DND-41 (cell line): ENCODE measurements around the gene GNAT2.

Experiments used
- ATAC-seq: fragments of 200-7000 bp; cut with Tn5 transposase; 3 replicates; pipeline ENCODE4 v1.9.1; 2021; ENCODE audit warnings: low read depth; ENCODE audit not compliant: insufficient read depth
- DNase-seq: peaks from one replicate; pipeline ENCODE4 v3.0.0-alpha.2; 2020
- H2AFZ ChIP-seq: 2 replicates; pipeline ENCODE4 v1.6.0; 2012; ENCODE audit warnings: low read depth, low read length
- H3K27ac ChIP-seq: 2 replicates; pipeline ENCODE4 v1.5.1; 2012; ENCODE audit warnings: low read length, inconsistent platforms
- H3K27me3 ChIP-seq: fragments of 200-600 bp; sonication (generic); 2 replicates; pipeline ENCODE4 v1.6.0; 2012; ENCODE audit warnings: low read length, mild to moderate bottlenecking, inconsistent platforms; ENCODE audit not compliant: insufficient read depth, poor library complexity
- H3K36me3 ChIP-seq: 2 replicates; pipeline ENCODE4 v1.5.1; 2012; ENCODE audit warnings: low read length, inconsistent platforms; ENCODE audit not compliant: insufficient read depth
- H3K4me1 ChIP-seq: 2 replicates; pipeline ENCODE4 v1.5.1; 2012; ENCODE audit warnings: mild to moderate bottlenecking, low read length; ENCODE audit not compliant: insufficient read depth
- H3K4me2 ChIP-seq: 2 replicates; pipeline ENCODE4 v1.6.0; 2012; ENCODE audit warnings: mild to moderate bottlenecking, moderate library complexity, low read length, inconsistent platforms; ENCODE audit not compliant: insufficient read depth
- H3K4me3 ChIP-seq, 2 experiments: fragments of 200-600 bp in 1 of 2; shearing (Covaris generic) in 1 of 2; 2 replicates each; pipeline ENCODE4 v1.5.1; 2012 to 2016; ENCODE audit warnings: inconsistent platforms in 2 of 2, low read length in 2 of 2, mild to moderate bottlenecking in 2 of 2, low read depth in 1 of 2, moderate library complexity in 1 of 2
- H3K79me2 ChIP-seq: 2 replicates; pipeline ENCODE4 v1.6.0; 2012; ENCODE audit warnings: low read length, inconsistent platforms; ENCODE audit not compliant: insufficient read depth
- H3K9ac ChIP-seq: 2 replicates; pipeline ENCODE4 v1.6.0; 2012; ENCODE audit warnings: low read depth, mild to moderate bottlenecking, inconsistent platforms, low read length, moderate library complexity
- H3K9me3 ChIP-seq: 2 replicates; pipeline ENCODE4 v1.5.1; 2012; ENCODE audit warnings: low read length, moderate library complexity, mild to moderate bottlenecking, inconsistent platforms; ENCODE audit not compliant: insufficient read depth, severe bottlenecking
- H4K20me1 ChIP-seq: 2 replicates; pipeline ENCODE4 v1.6.0; 2012; ENCODE audit warnings: low read length; ENCODE audit not compliant: insufficient read depth
- EZH2 ChIP-seq: IDR thresholded peaks from 3 replicates; pipeline ENCODE4 v1.6.1; 2012; ENCODE audit warnings: borderline replicate concordance, low read depth, mild to moderate bottlenecking, moderate library complexity, low read length, inconsistent platforms; ENCODE audit not compliant: severe bottlenecking
- TF ChIP-seq, protein P1 (sequence below): IDR thresholded peaks from 2 replicates; pipeline ENCODE4 v1.5.1; 2012; ENCODE audit warnings: borderline replicate concordance, low read length, moderate library complexity, mild to moderate bottlenecking; ENCODE audit not compliant: poor library complexity, severe bottlenecking; ENCODE audit errors: extremely low read depth

The GNAT2 gene

DNA sequence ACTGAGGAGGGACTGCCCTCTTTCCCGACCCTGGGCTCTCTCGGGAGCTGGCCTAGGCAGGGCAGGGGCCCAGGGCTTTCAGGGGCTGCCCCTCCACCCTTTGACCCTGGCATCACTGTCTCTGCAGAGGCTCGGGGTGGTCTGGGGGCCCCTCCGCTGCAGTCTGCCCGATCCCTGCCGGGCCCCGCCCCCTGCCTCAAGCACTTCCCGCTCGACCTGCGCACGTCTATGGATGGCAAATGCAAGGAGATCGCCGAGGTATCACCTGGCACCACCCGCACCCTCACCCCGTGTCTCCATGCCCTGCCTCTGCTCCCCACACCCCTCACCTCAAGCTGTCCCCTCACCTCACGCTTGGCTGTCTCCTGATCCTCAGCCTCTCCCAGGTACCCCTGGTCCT is 5.8 kb upstream of the GNAT2 start:
- H3K4me2 ChIP-seq = no peak overlapping the region
- no peak overlapping the region for H3K4me3 ChIP-seq
- DNase-seq (no peak), ATAC-seq (no peak)
- H3K9ac ChIP-seq = no peak overlapping the region
- H3K9me3 ChIP-seq = no peaks in the 10 kb centered on the region
- H3K27me3 ChIP-seq = no peaks in the 10 kb centered on the region
- H3K4me1 ChIP-seq = peaks cover 29% of the 10 kb centered on the region
- H3K27ac ChIP-seq = no peak overlapping the region
- peaks cover 40% of the 10 kb centered on the region for H3K79me2 ChIP-seq
- no peak overlapping the region for H2AFZ ChIP-seq
- peaks cover 16% of the 10 kb centered on the region; the same call in 1 of the 2 replicates for H4K20me1 ChIP-seq
- TF ChIP-seq, protein P1, sequence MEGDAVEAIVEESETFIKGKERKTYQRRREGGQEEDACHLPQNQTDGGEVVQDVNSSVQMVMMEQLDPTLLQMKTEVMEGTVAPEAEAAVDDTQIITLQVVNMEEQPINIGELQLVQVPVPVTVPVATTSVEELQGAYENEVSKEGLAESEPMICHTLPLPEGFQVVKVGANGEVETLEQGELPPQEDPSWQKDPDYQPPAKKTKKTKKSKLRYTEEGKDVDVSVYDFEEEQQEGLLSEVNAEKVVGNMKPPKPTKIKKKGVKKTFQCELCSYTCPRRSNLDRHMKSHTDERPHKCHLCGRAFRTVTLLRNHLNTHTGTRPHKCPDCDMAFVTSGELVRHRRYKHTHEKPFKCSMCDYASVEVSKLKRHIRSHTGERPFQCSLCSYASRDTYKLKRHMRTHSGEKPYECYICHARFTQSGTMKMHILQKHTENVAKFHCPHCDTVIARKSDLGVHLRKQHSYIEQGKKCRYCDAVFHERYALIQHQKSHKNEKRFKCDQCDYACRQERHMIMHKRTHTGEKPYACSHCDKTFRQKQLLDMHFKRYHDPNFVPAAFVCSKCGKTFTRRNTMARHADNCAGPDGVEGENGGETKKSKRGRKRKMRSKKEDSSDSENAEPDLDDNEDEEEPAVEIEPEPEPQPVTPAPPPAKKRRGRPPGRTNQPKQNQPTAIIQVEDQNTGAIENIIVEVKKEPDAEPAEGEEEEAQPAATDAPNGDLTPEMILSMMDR = no peak
- no peak for TF ChIP-seq EZH2
- peaks cover 38% of the 10 kb centered on the region for H3K36me3 ChIP-seq

DNA sequence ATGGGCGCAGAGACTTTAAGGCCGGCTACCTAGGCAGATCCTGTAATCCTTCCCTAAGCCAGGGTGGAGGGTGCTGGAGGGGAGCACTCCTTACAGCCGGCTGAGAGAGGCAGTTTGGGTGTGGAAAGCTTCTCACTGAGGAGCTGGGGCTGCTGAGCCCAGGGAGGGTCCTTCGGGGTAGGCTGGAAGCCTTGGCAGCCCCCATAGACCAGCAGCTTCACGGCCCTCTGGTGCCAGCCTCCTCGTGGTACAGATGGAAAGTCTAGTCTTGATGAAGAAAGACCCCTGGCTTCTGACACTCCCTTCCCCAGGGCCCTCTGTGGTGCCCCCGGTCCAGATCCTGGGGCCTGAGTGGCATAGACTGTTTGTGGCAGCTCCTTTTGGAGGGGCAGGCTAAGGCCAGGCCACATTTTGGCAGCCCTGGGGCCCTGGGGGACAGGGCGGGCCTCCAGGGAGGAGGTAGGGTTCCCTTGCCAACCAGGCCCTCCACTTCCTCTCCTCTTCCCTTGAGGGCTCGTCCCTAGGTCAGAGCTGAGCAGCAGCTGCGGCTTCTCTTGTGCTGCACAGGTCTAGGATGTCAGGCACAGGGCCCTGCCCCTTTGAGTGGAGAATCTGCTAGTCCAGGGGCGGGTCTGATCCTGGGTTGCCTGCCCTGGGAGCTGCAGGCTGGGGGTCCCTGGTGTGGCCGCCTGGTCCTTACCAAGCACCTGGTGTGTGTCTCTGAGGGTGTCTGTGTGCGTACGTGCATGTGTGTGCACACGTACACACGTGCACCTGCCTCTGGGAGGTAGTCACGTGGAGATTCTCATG is 5.0 kb upstream of the GNAT2 start:
- Histone ChIP-seq H3K9me3 (no peaks in the 10 kb centered on the region), H3K36me3 (peaks cover 30% of the 10 kb centered on the region), H4K20me1 (peaks cover 16% of the 10 kb centered on the region; the same call in 1 of the 2 replicates), H3K79me2 (peaks cover 44% of the 10 kb centered on the region), H3K27ac (0 out of 2 replicates have a peak overlapping the region, but pooled peaks have one; percentile 7), H3K4me3 (no peak overlapping the region), H3K9ac (no peak overlapping the region), H3K27me3 (no peaks in the 10 kb centered on the region), H3K4me2 (no peak overlapping the region), H3K4me1 (peaks cover 33% of the 10 kb centered on the region), H2AFZ (no peak overlapping the region)
- TF ChIP-seq, protein P1 = no peak
- TF ChIP-seq EZH2 = no peak
- peak; percentile 47 for DNase-seq
- ATAC-seq = no peak

DNA sequence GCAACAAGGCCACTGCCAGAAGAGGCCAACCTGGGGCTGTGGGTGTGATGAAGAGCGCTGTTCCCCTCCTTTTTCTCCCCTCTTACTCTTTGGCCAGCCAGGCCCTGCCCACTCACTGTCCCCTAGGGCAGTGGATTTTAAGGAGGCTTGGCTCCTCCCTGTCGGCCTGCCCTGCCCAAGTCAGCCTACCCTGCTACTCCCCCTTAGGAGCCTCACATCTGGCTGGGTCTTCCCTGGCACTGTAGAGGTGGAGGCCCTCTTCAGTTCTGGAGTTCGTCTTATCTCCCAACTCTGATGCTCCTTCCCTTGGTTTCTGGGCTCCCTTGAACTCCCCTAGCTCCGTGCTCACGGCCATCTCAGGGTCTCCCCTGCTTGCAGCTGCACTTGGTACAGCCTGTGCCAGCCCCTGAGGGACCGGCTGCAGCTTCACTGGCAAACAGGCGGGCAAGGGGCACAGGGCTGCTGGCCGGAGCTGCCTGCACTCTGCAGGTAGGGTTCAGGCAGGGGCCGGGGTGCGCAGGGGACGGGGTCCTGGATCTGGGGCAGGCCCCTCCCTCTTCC is 4.3 kb upstream of the GNAT2 start:
- Histone ChIP-seq H3K27ac (peak overlapping the region; percentile 10; the same call in 1 of the 2 replicates), H4K20me1 (peaks cover 16% of the 10 kb centered on the region; the same call in 1 of the 2 replicates), H3K36me3 (peaks cover 23% of the 10 kb centered on the region), H2AFZ (no peak overlapping the region), H3K79me2 (peaks cover 44% of the 10 kb centered on the region), H3K9ac (no peak overlapping the region; the same call in 1 of the 2 replicates), H3K4me2 (no peak overlapping the region), H3K9me3 (no peaks in the 10 kb centered on the region), H3K4me1 (peaks cover 40% of the 10 kb centered on the region), H3K4me3 (no peak overlapping the region), H3K27me3 (no peaks in the 10 kb centered on the region)
- ATAC-seq (no peak), DNase-seq (peak; percentile 33)
- no peak for TF ChIP-seq EZH2
- TF ChIP-seq, protein P1 = no peak
